SU-DHL-6 (cell line): ENCODE data around the gene ZC3H12A.
A peak's percentile ranks its signal among the peaks of the same experiment; 100 is the strongest.

ENCODE experiments used
- H2AFZ ChIP-seq: fragments of 200-600 bp; sonication (generic); 2 replicates; pipeline ENCODE4 v1.6.1; 2014; ENCODE audit warnings: low read depth, mild to moderate bottlenecking, moderate library complexity, mixed read lengths, antibody characterized with exemption, low read length; ENCODE audit not compliant: severe bottlenecking
- H3F3A ChIP-seq: fragments of 200-600 bp; shearing (Covaris generic); 2 replicates; pipeline ENCODE4 v1.6.0; 2016; ENCODE audit warnings: antibody characterized with exemption, mild to moderate bottlenecking; ENCODE audit not compliant: insufficient read depth
- H3K27ac ChIP-seq: fragments of 200-600 bp; sonication (generic); 2 replicates; pipeline ENCODE4 v1.5.1; 2016; ENCODE audit warnings: low read depth, mild to moderate bottlenecking, low read length, moderate library complexity, mixed read lengths
- H3K27me3 ChIP-seq: fragments of 200-600 bp; sonication (generic), shearing (Covaris generic); 2 replicates; pipeline ENCODE4 v1.6.0; 2014; ENCODE audit warnings: mild to moderate bottlenecking, low read length
- H3K36me3 ChIP-seq: fragments of 200-600 bp; sonication (generic); 2 replicates; pipeline ENCODE4 v1.6.1; 2014; ENCODE audit warnings: mild to moderate bottlenecking, low read length, mixed read lengths
- H3K4me2 ChIP-seq: fragments of 300-600, 200-600 bp; shearing (Covaris generic), sonication (generic); 2 replicates; pipeline ENCODE4 v1.6.0; 2014; ENCODE audit warnings: low read length, low read depth, mild to moderate bottlenecking; ENCODE audit not compliant: poor library complexity, severe bottlenecking
- H3K4me3 ChIP-seq: fragments of 200-600 bp; sonication (generic); 2 replicates; pipeline ENCODE4 v1.5.1; 2014; ENCODE audit warnings: antibody characterized with exemption, low read length, mild to moderate bottlenecking, mixed read lengths; ENCODE audit not compliant: insufficient read depth, poor library complexity, severe bottlenecking
- H3K79me2 ChIP-seq: fragments of 200-600 bp; sonication (generic); 2 replicates; pipeline ENCODE4 v1.6.1; 2014; ENCODE audit warnings: mild to moderate bottlenecking, low read length, moderate library complexity; ENCODE audit not compliant: insufficient read depth
- H3K9ac ChIP-seq: fragments of 200-600 bp; sonication (generic); 2 replicates; pipeline ENCODE4 v1.7.0; 2014; ENCODE audit warnings: mild to moderate bottlenecking, low read length
- H3K9me2 ChIP-seq: fragments of 200-600 bp; sonication (generic); replicated peaks from 2 replicates; pipeline ENCODE4 v1.6.1; 2014; ENCODE audit warnings: low read length; ENCODE audit not compliant: insufficient read depth
- H3K9me3 ChIP-seq: fragments of 200-600 bp; sonication (generic); 2 replicates; pipeline ENCODE4 v1.6.1; 2014; ENCODE audit warnings: low read length, mixed read lengths; ENCODE audit not compliant: insufficient read depth
- H4K20me1 ChIP-seq: fragments of 200-600 bp; sonication (generic); 2 replicates; pipeline ENCODE4 v1.6.1; 2014; ENCODE audit warnings: low read depth, mild to moderate bottlenecking, antibody characterized with exemption, low read length, moderate library complexity, mixed read lengths
- EZH2phosphoT487 ChIP-seq: fragments of 200-600 bp; sonication (generic), shearing (Covaris generic); conservative IDR thresholded peaks from 2 replicates; pipeline ENCODE4 v1.6.1; 2018; ENCODE audit warnings: mild to moderate bottlenecking, antibody characterized with exemption, low read length, moderate library complexity, mixed read lengths
- TF ChIP-seq, protein P1 (sequence below): fragments of 200-600 bp; sonication (generic); IDR thresholded peaks from one replicate; pipeline ENCODE4 v1.5.1; 2017; ENCODE audit warnings: antibody characterized with exemption, mild to moderate bottlenecking, low read length, moderate library complexity; ENCODE audit not compliant: insufficient read depth, poor library complexity, severe bottlenecking

Gene ZC3H12A

DNA sequence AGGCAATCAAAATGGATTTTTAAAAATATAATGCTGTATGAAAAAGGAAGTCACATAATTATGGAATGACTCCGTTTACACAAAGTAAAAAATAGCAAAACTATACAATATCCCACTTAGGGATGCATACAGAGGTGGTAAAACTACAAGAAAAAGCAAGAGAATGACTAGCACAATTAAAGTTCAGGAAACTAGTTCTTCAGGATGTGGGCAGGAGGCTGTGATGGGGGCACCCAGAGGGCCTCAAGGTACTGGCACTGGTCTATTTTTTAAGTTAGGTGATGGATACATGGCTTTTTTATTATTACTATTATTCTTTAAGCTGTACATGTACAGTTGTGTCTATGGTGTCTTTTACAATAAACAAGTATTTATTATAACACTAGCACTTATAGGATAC is 1.4 kb upstream of the ZC3H12A start:
- no peak overlapping the region for H3K4me3 ChIP-seq
- H3K4me2 ChIP-seq: no peak overlapping the region
- H3F3A ChIP-seq: peaks cover 7% of the 10 kb centered on the region
- no peaks in the 10 kb centered on the region for H3K27me3 ChIP-seq
- H3K9me3 ChIP-seq: no peaks in the 10 kb centered on the region
- no peak overlapping the region for H2AFZ ChIP-seq
- H3K9me2 ChIP-seq: no peaks in the 10 kb centered on the region
- TF ChIP-seq EZH2phosphoT487: no peak
- TF ChIP-seq, protein P1, sequence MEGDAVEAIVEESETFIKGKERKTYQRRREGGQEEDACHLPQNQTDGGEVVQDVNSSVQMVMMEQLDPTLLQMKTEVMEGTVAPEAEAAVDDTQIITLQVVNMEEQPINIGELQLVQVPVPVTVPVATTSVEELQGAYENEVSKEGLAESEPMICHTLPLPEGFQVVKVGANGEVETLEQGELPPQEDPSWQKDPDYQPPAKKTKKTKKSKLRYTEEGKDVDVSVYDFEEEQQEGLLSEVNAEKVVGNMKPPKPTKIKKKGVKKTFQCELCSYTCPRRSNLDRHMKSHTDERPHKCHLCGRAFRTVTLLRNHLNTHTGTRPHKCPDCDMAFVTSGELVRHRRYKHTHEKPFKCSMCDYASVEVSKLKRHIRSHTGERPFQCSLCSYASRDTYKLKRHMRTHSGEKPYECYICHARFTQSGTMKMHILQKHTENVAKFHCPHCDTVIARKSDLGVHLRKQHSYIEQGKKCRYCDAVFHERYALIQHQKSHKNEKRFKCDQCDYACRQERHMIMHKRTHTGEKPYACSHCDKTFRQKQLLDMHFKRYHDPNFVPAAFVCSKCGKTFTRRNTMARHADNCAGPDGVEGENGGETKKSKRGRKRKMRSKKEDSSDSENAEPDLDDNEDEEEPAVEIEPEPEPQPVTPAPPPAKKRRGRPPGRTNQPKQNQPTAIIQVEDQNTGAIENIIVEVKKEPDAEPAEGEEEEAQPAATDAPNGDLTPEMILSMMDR: no peak
- H3K27ac ChIP-seq: no peak overlapping the region
- no peaks in the 10 kb centered on the region; the same call in 1 of the 2 replicates for H3K36me3 ChIP-seq
- no peak overlapping the region for H3K9ac ChIP-seq
- H3K79me2 ChIP-seq: peaks cover 34% of the 10 kb centered on the region
- H4K20me1 ChIP-seq: no peaks in the 10 kb centered on the region

DNA sequence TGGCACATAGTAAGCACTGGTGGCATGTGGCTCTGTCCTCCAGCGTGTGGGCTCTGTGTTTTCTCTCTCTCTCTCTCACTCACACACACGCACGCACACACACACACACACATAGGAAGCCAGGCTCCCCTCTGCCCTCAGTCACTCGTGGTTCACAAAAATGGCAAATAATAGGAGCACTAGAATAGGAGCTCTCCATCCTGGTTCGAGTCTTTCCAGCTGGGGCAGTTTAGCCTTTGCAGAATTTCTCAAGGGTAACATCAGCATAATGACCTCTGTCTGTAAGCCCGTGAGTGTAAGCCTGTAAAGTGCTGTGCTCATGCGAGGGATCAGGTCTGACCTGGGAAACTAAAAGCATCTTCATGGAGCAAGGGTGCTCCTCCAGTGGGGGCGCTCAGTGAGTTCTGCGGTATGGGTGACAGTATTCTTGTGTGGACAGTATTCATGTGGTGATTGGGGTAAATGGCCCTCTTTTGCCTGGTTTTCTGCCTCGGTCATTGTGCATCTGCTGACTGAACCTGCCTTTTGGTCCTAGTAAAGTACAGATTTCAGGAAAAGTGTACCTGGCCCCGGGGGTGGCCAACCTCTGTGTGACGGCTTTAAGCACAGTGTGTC is 842 bp upstream of the ZC3H12A start:
- H3K27me3 ChIP-seq: no peaks in the 10 kb centered on the region
- H3F3A ChIP-seq: peaks cover 13% of the 10 kb centered on the region
- H3K4me2 ChIP-seq: peak overlapping the region; percentile 59
- peak overlapping the region; percentile 80 for H3K9ac ChIP-seq
- no peaks in the 10 kb centered on the region for H3K9me3 ChIP-seq
- no peaks in the 10 kb centered on the region; the same call in 1 of the 2 replicates for H3K36me3 ChIP-seq
- peaks cover 38% of the 10 kb centered on the region for H3K79me2 ChIP-seq
- H3K4me3 ChIP-seq: peak overlapping the region; percentile 73
- no peak overlapping the region for H3K27ac ChIP-seq
- H2AFZ ChIP-seq: peak overlapping the region; percentile 78
- H3K9me2 ChIP-seq: no peaks in the 10 kb centered on the region
- no peaks in the 10 kb centered on the region for H4K20me1 ChIP-seq
- TF ChIP-seq, protein P1: no peak

DNA sequence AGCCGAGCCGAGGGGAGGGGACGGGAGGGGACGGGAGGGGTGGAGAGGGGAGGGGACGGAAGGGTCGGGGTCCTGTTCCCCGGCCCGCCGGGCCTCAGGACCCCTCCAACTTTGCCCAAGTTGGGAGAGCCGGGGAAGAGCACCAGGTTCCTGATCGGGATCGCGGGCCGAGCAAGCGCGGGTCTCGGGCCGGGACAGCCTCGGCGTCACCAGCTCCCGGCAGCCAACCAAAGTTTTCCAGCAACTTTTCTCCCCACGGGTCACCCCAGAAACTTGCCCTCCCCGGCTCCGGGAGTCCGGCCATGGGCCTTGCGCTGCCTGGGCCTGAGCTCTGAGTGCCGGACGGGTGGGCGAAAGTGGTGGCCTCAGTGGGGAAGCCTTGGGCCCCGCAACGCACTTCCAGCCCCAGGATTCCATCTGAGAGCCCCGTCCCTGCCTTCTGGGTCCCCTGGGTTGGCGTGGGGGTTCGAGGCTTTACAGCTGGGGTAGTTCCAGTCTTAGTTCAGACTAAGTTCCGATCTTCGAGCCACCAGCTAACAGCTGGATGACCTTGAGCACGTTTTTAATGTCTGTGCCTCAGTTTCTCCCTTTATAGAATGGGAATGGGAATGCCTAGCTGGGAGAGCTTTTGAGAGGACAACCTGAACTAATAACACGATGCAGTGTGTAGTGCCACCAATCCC is 458 bp downstream of the ZC3H12A start:
- H3K4me3 ChIP-seq: peak overlapping the region; percentile 73
- H3K4me2 ChIP-seq: peak overlapping the region; percentile 97
- peaks cover 23% of the 10 kb centered on the region for H3F3A ChIP-seq
- TF ChIP-seq, protein P1: no peak
- TF ChIP-seq EZH2phosphoT487: no peak
- H2AFZ ChIP-seq: no peak overlapping the region
- H3K27ac ChIP-seq: peak overlapping the region; percentile 89
- no peaks in the 10 kb centered on the region for H3K9me3 ChIP-seq
- no peaks in the 10 kb centered on the region for H3K9me2 ChIP-seq
- H4K20me1 ChIP-seq: no peaks in the 10 kb centered on the region
- no peaks in the 10 kb centered on the region; the same call in 1 of the 2 replicates for H3K36me3 ChIP-seq
- peaks cover 45% of the 10 kb centered on the region for H3K79me2 ChIP-seq
- H3K9ac ChIP-seq: peak overlapping the region; percentile 80
- no peaks in the 10 kb centered on the region for H3K27me3 ChIP-seq
